COLO829 (cell line): ENCODE data around the gene CLPTM1L.
"Not testable (repeated sequence)": the region's sequence is repeated elsewhere in the genome, so short reads cannot be mapped to it uniquely, and the experiment has no call there.

ENCODE experiments used
- DNase-seq: peaks from one replicate; pipeline ENCODE4 v3.0.0; 2012; ENCODE audit warnings: low spot score

The CLPTM1L gene

GRCh38 chr5:1289559-1289958, 55.3 kb downstream of the CLPTM1L start:
- DNase-seq: not testable (repeated sequence)

GRCh38 chr5:1288439-1289335, 56.2 kb downstream of the CLPTM1L start:
- DNase-seq: no peak

- DNase-seq: no peak
Measured at GRCh38 chr5:1285883-1286291, 59.0 kb downstream of the CLPTM1L start.

- DNase-seq: no peak
Measured at GRCh38 chr5:1285141-1285540, 59.8 kb downstream of the CLPTM1L start.

GRCh38 chr5:1284336-1284970, 60.4 kb downstream of the CLPTM1L start:
- not testable (repeated sequence) for DNase-seq

- DNase-seq: not testable (repeated sequence)
Measured at GRCh38 chr5:1283729-1284041, 61.2 kb downstream of the CLPTM1L start.

GRCh38 chr5:1282993-1283728, 61.7 kb downstream of the CLPTM1L start:
- not testable (repeated sequence) for DNase-seq

- no peak for DNase-seq
Measured at GRCh38 chr5:1282131-1282992, 62.5 kb downstream of the CLPTM1L start.

- DNase-seq: no peak
Measured at GRCh38 chr5:1281038-1281882, 63.6 kb downstream of the CLPTM1L start.

GRCh38 chr5:1280177-1281037, 64.5 kb downstream of the CLPTM1L start:
- no peak for DNase-seq

GRCh38 chr5:1279443-1280151, 65.3 kb downstream of the CLPTM1L start:
- no peak for DNase-seq

- no peak for DNase-seq
Measured at GRCh38 chr5:1278656-1279442, 66.0 kb downstream of the CLPTM1L start.

GRCh38 chr5:1278216-1278615, 66.7 kb downstream of the CLPTM1L start:
- no peak for DNase-seq

GRCh38 chr5:1277781-1278180, 67.1 kb downstream of the CLPTM1L start:
- DNase-seq: no peak

GRCh38 chr5:1277331-1277730, 67.6 kb downstream of the CLPTM1L start:
- DNase-seq: no peak

- DNase-seq: no peak
Measured at GRCh38 chr5:1276930-1277329, 68.0 kb downstream of the CLPTM1L start.

- DNase-seq: not testable (repeated sequence)
Measured at GRCh38 chr5:1275397-1276391, 69.2 kb downstream of the CLPTM1L start.
